PC-3 (cell line): ENCODE measurements around the gene ATP2B2.

Source experiments
- EZH2 ChIP-seq: fragments of 300-600 bp; sonication (generic); IDR thresholded peaks from one replicate; pipeline ENCODE4 v1.6.1; 2017; ENCODE audit warnings: antibody characterized with exemption, mild to moderate bottlenecking, low read length; ENCODE audit not compliant: unreplicated experiment
- EZH2phosphoT487 ChIP-seq: fragments of 300-600 bp; sonication (generic); IDR thresholded peaks from 2 replicates; pipeline ENCODE4 v1.6.1; 2018; ENCODE audit warnings: mild to moderate bottlenecking, antibody characterized with exemption, low read length, borderline replicate concordance
- TF ChIP-seq, protein P1 (sequence below): fragments of 300-600 bp; sonication (generic); conservative IDR thresholded peaks from 2 replicates; pipeline ENCODE4 v1.5.1; 2017; ENCODE audit warnings: antibody characterized with exemption, low read depth, mild to moderate bottlenecking, low read length

DNA sequence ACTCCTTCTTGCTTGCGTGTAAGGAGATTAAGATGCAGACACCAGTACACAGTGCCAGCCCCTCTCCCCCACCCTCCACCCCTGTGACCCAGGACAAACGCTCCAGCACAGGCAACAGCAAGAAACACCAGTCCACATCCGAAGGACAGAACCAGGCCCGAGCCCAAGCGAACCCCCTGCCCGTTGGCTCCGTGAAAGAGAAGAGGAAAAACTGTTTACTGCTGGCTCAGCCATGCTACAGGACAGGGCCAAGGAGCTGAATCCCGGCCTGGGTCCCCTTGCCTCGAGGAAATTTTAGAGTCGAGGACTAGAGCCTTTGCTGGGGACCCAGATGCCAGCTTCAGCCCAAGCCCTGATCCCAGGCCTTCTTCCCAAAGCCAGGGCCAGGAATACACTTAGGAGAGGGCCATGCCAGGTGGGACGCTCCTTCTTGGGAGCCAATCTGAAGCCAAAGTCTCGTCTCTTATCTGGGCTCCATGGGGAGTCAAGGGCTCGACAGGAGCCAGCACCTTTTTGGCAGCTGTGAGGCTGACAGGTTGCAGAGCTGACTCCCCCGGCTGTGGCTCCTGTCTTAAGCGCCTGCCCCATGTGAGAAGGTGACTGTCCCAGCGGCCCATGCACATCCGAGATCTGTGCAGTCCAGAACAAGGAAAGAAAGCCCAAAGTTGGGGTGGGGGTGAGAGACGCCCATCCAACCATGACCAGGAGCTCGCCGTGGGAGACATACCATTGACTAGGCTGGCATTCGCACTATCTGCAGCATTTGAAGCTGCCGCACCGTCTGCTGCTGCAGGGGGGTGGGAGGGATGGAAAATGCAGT is 120.6 kb downstream of the ATP2B2 start:
- TF ChIP-seq, protein P1, sequence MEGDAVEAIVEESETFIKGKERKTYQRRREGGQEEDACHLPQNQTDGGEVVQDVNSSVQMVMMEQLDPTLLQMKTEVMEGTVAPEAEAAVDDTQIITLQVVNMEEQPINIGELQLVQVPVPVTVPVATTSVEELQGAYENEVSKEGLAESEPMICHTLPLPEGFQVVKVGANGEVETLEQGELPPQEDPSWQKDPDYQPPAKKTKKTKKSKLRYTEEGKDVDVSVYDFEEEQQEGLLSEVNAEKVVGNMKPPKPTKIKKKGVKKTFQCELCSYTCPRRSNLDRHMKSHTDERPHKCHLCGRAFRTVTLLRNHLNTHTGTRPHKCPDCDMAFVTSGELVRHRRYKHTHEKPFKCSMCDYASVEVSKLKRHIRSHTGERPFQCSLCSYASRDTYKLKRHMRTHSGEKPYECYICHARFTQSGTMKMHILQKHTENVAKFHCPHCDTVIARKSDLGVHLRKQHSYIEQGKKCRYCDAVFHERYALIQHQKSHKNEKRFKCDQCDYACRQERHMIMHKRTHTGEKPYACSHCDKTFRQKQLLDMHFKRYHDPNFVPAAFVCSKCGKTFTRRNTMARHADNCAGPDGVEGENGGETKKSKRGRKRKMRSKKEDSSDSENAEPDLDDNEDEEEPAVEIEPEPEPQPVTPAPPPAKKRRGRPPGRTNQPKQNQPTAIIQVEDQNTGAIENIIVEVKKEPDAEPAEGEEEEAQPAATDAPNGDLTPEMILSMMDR: no peak
- TF ChIP-seq EZH2: no peak
- no peak for TF ChIP-seq EZH2phosphoT487
